ENCODE data around the gene MCM10. TPM values are rescaled to one million over a fixed set of nuclear protein-coding genes. Genes with fewer than 3 reads are reported as not detected.

Gene MCM10
- total and polyA plus RNA-seq, 9 of the 15 experiments (the other 6 are each of a cell fraction or from before 2014, with no cell fraction given): 10.4 to 68.1 (median 48.0) TPM

GRCh38 chr10:13139150-13139549 lies 22.2 kb upstream of the MCM10 start (continued):
- TF ChIP-seq GATAD2B (IDR thresholded peaks at IDR 0.05; ENCODE audit: borderline replicate concordance): no peak
- no peak for TF ChIP-seq HDAC2 (IDR thresholded peaks at IDR 0.05)
- no peak for TF ChIP-seq HDAC1 (IDR thresholded peaks at IDR 0.05)
- no peak for TF ChIP-seq L3MBTL2 (IDR thresholded peaks at IDR 0.05)
- no peak for TF ChIP-seq ZNF77 (CRISPR knock-in tag; IDR thresholded peaks at IDR 0.05)
- no peak for TF ChIP-seq ARID3A (IDR thresholded peaks at IDR 0.05; ENCODE audit: borderline replicate concordance, low read depth, low read length)
- TF ChIP-seq EHMT2 (IDR thresholded peaks at IDR 0.05): no peak

- POLR2A ChIA-PET: no interaction called here
- intact Hi-C loops (cut with micrococcal nuclease) (no loop called here), in situ Hi-C loops (cut with MboI) (no loop called here)
- no peak for FAIRE-seq
- Histone ChIP-seq H3K9me1 (ENCODE audit: control insufficient read depth, insufficient read depth, low read length) (no peaks in the 10 kb centered on the region), H3K36me3 (ENCODE audit: control insufficient read depth, insufficient read depth, low read length) (no peaks in the 10 kb centered on the region), H3K79me2 (ENCODE audit: control insufficient read depth, insufficient read depth, low read length) (no peaks in the 10 kb centered on the region), H4K20me1 (replicated peaks; ENCODE audit: control insufficient read depth, insufficient read depth, low read length) (no peaks in the 10 kb centered on the region), H3K27ac (ENCODE audit: extremely low read depth, low read depth, low read length) (no peak overlapping the region), H2AFZ (ENCODE audit: low read depth, low read length) (no peak overlapping the region), H3K4me1 (replicated peaks in 1 of 2; ENCODE audit: control insufficient read depth in 2 of 2, insufficient read depth in 2 of 2, low read length in 2 of 2) (no peaks in the 10 kb centered on the region; a peak in 1 of 5 replicates), H3K9ac (ENCODE audit: insufficient read depth in 1 of 2, low read depth in 2 of 2, low read length in 2 of 2) (no peak overlapping the region), H3K27me3 (ENCODE audit: control insufficient read depth in 2 of 2, insufficient read depth in 2 of 2, low read length in 2 of 2) (no peaks in the 10 kb centered on the region), H3K4me2 (ENCODE audit: insufficient read depth, low read length) (no peak overlapping the region), H3K9me3 (replicated peaks; ENCODE audit: control insufficient read depth, insufficient read depth, low read depth, low read length) (no peaks in the 10 kb centered on the region), H3K4me3 (no peak overlapping the region)
- no peak for ATAC-seq
- no TSS peak for BruUV-seq (replicated peaks)
- WGBS (ENCODE audit: insufficient coverage, low coverage, missing lambda C conversion rate): 18% methylated on average over 2 of the region's 2 CpGs
- CTCF ChIA-PET (ENCODE audit: low intra/inter-chr PET ratio): no interaction called here
- DNase-seq (ENCODE audit: extremely low read depth in 1 of 4, low spot score in 3 of 4): no peak
- TF ChIP-seq NCOA2 (IDR thresholded peaks at IDR 0.05; ENCODE audit: partially characterized antibody in 2 of 2) (no peak), RCOR1 (IDR thresholded peaks at IDR 0.05; ENCODE audit: borderline replicate concordance in 1 of 2, low read depth in 2 of 2, low read length in 2 of 2) (no peak), FOXA3 (CRISPR knock-in tag; conservative IDR thresholded peaks at IDR 0.05 in 1 of 2, IDR thresholded peaks at IDR 0.05 in 1 of 2) (no peak), POLR2AphosphoS2 (IDR thresholded peaks at IDR 0.05; ENCODE audit: low read length) (no peak), ZKSCAN1 (IDR thresholded peaks at IDR 0.05; ENCODE audit: low read depth, low read length) (no peak), RHOXF2B (CRISPR knock-in tag; conservative IDR thresholded peaks at IDR 0.05) (no peak), PBX2 (CRISPR knock-in tag; IDR thresholded peaks at IDR 0.05; ENCODE audit: low read depth) (no peak), PBX2 (tag; conservative IDR thresholded peaks at IDR 0.05; ENCODE audit: low read depth) (no peak), ZBTB33 (CRISPR knock-in tag; IDR thresholded peaks at IDR 0.05) (no peak), PRPF4 (IDR thresholded peaks at IDR 0.05; ENCODE audit: insufficient read depth, low read depth, low read length, poor library complexity, severe bottlenecking) (no peak)
These were observed 21.7 kb upstream of the MCM10 start for GRCh38 chr10:13139676-13140075.

Data from K562 (cell line).